GM12872 (cell line): ENCODE results near the gene COL6A2.

Experiments used
- CTCF ChIP-seq: IDR thresholded peaks from 3 replicates; pipeline ENCODE4 v1.5.1; 2011; ENCODE audit warnings: low read depth, mild to moderate bottlenecking, low read length, moderate library complexity; ENCODE audit not compliant: insufficient read depth

Gene COL6A2

GRCh38 chr21:46058431-46059145, 39.3 kb upstream of the COL6A2 start:
- no peak for TF ChIP-seq CTCF

GRCh38 chr21:46059195-46059594, 38.7 kb upstream of the COL6A2 start:
- no peak for TF ChIP-seq CTCF

GRCh38 chr21:46060596-46061061, 37.3 kb upstream of the COL6A2 start:
- TF ChIP-seq CTCF: no peak

- TF ChIP-seq CTCF: no peak
Measured at GRCh38 chr21:46061063-46061462, 36.8 kb upstream of the COL6A2 start.

- TF ChIP-seq CTCF: no peak
Measured at GRCh38 chr21:46061518-46061917, 36.4 kb upstream of the COL6A2 start.

- TF ChIP-seq CTCF: no peak
Measured at GRCh38 chr21:46061950-46062349, 36.0 kb upstream of the COL6A2 start.

DNA sequence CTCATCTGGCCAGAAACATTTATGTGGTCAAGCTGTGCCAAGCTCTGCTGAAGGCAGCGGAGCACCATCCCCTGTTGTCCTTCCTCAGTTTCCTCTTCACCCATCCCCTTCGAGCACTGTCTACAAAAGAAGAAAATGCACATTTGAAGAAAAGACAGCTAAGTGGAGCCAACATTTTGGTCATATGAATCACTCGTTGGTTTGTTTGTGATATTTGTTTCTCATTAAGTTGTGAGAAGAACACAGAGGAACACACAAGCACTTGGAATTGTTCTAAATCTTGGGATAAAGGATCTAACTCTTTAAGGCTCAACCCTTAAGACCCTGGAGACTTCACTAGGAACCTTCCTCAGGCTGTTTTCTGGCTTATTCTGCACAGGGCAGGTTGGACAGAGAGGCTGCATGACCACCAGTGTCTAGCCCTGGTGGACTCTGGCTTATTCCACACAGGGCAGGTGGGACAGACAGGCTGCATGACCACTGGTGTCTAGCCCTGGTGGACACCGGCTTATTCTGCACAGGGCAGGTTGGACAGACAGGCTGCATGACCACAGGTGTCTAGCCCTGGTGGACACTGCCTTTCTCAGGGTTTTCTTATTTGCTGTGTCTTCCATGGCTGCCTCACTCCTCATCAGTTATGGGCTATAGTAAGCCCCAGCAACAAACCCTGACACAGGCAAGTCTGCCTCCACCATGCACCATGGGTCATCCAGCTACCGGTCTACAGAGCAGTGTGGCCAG, 35.3 kb upstream of the COL6A2 start:
- TF ChIP-seq CTCF: no peak
